Thyroid gland (tissue), 4 donors: ENCODE measurements around the gene SLC25A22.

Experiments used
- CTCF ChIP-seq, 6 experiments: fragments of 200-600 bp in 3 of 6; fragments of 450-650 bp in 3 of 6; sonication (generic) in 3 of 6; IDR thresholded peaks; one replicate each; pipeline ENCODE4 v1.5.1; 2016 to 2019; ENCODE audit warnings: antibody characterized with exemption in 6 of 6, mild to moderate bottlenecking in 2 of 6, inconsistent platforms in 1 of 6, moderate library complexity in 1 of 6
- POLR2A ChIP-seq, 2 donors: fragments of 450-650 bp; IDR thresholded peaks; one replicate each; pipeline ENCODE4 v1.6.1; 2017; ENCODE audit warnings: antibody characterized with exemption in 2 of 2, mild to moderate bottlenecking in 2 of 2, moderate library complexity in 1 of 2

GRCh38 chr11:821512-822371 is 23.7 kb upstream of the SLC25A22 start:
- TF ChIP-seq CTCF (IDR thresholded peaks at IDR 0.05) (no peak), POLR2A (IDR thresholded peaks at IDR 0.05) (no peak)
